GM19099 (cell line): ENCODE results near the gene DDX23.
A peak's percentile ranks its signal among the peaks of the same experiment; 100 is the strongest.

ENCODE experiments used
- POLR2A ChIP-seq: IDR thresholded peaks from 3 replicates; pipeline ENCODE4 v1.6.1; 2011; ENCODE audit warnings: low read depth; ENCODE audit not compliant: insufficient read length; ENCODE audit errors: extremely low read depth

The DDX23 gene

DNA sequence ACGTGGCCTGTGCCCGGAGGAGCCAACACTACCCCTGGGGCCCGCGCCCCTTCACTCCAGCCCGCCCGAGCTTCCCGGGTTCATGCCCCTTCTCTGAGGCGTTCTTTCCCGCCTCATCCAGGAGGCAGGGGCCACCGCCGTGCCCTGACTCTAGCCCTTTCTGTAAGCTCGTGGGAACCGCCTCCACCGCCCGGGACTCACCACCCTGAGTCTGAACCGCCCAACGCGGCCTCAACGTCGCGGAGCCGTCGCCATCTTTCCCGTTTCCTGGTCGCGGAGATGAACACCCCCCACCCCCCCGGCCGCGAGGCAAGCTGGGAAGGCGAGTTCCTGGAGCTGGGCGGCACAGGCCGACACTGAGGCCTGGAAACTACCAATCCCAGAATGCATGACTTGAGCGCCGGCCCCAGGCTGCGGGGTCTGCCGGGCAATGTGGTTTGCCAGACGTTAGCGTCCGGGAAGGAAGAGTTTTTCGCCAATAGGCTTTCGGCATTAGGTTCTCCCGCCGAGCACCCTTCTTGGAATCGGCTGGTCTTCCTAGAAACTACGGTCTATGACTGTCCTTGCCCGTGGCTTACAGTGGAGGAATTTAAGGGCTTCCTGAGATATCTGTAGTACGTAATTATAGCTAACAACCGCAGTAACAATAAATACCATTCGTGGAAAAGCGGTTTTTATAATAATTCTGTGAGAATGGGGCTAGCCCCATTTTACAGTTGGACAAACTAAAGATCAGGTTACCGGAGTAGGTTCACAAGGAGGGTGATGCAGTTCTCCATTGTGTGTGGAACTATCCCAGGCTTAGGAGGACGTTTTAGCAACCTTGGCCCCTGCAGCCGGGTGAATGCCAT is at the start of gene DDX23:
DDX23 (minus strand) TSS at position 281 of the 851 bp plus-strand sequence. CDS start 6,381 bp downstream, outside the sequence.
- peak; percentile 85 for TF ChIP-seq POLR2A

DNA sequence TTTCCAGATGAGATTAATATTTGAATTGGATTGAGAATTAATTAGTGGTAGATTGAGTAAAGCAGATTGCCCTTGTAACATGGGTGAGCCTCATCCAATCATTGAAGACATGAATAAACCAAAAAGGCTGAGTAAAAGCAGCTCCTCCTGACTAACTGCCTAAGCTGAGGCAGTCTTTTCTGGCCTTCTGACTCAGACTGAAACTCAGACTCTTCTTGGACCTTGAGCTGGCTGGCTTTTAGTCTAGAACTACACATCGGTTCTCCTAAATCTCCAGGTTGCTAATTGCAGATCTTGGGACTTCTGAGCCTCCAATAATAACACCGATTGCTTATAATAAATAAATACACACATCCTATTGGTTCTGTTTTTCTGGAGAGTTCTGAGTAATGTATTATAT is 49.3 kb upstream of the DDX23 start:
- TF ChIP-seq POLR2A: no peak

DNA sequence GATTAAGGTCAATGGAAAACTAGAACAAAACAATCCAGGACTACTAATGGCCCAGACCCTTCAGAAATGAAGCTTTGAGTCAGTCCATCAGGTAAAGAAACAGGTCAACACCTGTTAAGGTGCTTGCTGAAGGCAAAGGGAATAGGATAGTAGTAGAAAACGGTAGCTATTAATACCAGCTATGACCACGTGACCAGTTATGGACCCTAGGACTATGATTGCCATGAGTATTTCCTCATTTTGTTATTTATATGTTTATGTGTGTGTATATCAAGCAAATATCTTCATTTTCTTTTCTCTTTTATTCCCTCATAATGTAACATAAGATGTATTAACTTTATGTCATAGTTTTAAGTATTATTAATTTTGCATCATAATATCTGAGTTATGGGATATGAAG is 47.7 kb upstream of the DDX23 start:
- no peak for TF ChIP-seq POLR2A

DNA sequence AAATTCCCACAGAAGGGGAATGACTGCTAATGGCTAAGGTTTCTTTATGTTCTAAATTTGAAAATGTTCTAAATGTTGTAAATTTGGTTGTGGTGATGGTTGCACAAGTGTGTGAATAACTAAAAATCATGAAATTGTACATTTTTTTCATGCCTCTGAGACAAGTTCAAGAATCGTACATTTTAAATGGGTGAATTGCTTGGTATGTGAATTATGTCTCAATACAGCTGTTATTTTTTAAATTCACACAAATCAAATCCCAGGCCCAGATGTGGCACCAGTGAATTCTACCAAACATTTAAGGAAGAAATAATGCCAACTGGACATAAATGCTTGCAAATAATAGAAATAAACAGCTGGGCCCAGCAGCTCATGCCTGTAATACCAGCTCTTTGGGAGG is 42.3 kb upstream of the DDX23 start:
- no peak for TF ChIP-seq POLR2A

DNA sequence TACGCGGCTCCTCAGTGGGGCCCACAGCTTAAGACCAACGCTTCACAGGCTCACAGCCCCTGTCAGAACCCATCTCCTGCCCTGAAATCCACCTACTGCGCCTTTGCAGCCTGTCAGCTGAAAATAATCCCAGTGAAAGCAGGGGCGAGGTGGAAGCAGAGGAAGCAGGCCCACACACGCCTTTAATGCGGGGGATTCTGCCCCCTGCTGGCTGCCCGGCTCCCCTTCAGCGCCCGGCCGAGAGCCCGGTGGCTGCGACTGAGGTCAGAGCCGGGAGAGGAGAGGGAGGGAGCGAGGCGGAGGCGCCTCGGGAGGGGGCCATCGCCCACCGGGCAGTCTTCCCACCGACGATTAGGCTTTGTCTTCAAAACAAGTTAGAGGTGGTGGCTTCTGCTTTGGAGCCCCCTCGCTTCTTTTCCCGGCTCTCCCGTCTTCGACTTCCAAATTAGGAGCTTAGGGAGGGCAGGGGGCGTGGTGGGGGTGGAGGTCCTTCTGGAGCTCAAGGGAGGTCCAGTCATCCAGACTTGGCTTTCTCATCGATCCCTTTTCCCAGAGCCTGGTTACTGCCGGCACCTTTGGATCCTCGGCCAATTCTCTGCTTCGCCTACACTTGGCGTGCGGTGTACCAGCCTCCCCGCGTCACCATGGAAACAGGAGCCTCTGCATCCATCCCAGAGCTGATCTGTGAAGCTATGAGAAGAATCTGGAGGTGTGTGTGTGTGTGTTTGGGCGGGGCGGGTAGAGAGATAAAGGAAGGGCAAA is 38.9 kb upstream of the DDX23 start:
- TF ChIP-seq POLR2A: no peak

DNA sequence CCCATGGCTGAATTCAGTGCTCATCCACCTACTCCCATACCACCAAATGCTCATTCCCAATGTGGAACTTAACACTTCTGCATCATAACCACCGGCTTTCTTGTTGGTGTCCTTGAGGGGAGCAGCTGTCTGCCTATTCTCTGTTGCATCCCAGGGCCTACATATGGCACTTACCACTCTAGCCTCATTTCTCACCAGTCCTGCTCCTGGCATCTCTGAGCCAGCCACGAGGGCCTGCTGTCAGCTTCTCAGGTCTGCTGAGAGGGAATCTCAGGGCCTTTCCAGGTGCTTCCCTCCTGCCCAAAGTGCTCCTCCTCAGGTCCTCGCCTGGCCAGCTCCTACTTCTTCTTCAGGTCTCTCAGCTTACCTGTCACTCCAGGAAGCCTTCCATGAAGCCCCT is 37.7 kb upstream of the DDX23 start:
- TF ChIP-seq POLR2A: no peak

DNA sequence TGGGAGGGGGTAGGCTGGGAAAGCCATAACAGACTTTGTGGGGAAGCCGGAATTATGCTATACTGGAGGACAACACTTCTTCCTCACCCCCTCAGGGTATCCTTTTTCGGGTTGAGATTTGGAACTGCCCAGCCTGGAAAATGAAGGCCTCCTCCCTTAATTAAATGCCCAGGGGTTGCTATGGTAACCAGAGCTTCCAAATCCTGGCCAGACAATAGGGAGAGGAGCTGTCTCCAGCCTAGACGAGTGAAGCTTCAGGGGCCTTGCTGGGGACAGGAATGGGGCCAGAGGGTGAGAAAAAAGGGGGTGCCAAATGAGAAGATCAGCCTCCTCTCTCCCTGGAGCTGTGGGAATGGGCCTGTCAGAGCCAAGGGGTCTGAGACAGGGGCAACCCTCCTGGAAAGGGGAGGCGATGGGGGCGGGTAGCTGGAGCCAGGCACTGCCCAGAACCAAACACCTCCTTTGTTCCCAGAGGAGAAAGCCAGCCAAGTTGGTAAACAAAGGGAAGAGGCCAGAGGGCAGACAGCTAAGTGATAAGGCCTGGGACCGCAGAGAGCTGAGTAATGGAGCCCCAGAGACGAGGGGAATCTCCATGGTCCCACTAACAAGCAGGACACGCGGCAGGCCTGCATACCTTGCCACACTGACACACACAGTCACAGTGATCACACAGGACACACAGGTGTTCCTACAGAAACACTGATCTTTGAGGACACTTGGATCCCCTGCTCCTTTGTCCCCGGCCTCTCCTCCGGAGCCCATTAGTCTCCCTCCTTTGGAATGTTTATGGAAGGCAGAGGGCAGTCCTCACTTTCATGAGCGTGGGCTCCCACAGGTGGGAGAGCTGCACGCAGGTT is 31.6 kb upstream of the DDX23 start:
- TF ChIP-seq POLR2A: no peak

DNA sequence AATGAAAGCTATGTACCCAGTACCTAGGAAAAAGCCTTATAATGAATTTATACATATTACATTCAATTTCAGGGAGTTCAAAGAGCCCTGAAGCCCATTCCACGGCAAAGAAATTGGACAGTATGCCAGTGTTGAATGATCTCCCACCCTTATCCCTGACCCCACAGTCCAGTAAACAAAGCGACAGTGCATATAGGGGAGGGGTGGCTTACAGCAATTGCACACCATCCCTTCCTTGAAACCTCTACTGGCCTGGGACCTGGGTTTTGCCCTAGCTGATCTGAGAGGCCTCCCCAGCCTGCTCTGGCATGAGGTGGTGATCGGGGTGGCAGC is 31.0 kb upstream of the DDX23 start:
- no peak for TF ChIP-seq POLR2A

DNA sequence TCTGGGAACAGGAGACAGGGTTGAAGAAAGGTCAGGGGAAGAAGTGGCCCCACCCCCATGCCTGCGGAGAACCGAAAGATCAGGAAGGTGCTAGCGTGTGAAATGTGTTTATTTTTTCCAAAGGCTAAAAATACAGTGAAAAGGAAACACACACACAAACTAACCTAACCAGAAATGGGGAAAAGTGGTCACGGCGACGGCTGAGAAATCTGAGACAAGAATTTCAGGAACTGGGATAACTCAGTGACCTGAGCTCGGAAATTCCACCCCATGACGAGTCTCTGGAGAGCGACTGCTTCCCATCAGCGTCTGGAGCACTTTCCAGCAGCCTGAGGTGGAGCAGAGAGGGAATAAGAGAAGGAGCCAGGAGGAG is 30.3 kb upstream of the DDX23 start:
- no peak for TF ChIP-seq POLR2A

DNA sequence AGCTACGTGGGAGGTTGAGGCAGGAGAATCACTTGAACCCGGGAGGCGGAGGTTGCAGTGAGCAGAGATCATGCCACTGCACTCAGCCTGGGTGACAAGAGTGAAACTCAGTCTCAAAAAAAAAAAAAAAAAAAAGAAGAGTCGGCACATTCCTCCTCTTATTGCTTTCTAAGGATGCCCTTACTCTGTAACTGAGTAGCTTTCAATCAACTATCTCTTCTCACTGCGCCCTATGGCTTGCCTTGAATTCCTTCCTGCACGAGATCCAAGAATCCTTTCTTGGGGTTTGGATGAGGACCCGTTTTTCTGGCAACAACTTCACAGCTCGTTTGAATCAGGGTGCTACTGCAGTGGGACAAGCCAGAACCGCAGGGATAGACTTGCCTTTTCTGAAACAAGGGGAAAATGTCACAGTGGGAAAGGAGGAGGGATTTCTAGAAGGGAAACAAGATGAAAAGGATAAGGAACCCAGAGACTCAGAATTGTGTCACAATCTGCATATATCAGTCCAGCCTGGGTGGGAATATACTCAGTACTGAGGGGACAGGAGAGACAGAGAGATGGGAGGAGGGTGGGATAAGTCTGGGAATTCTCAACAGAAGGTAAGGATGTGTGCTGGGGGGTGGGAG is 29.8 kb upstream of the DDX23 start:
- TF ChIP-seq POLR2A: no peak

DNA sequence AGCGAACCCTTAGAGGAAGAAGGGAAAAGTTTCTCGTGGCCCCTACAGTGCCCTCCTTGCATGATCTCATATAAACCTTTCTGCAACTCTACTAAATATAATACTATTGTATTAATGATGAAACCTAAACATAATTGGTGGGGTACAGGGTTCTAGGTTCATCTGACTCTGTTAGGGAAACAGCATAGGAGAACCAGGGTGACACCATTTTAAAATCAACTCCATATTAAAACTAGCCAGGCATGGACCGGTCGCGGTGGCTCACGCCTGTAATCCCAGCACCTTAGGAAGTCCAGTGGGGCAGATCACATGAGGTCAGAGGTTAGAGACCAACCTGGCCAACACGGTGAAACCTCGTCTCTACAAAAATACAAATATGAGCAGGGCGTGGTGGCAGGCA is 28.7 kb upstream of the DDX23 start:
- TF ChIP-seq POLR2A: no peak

DNA sequence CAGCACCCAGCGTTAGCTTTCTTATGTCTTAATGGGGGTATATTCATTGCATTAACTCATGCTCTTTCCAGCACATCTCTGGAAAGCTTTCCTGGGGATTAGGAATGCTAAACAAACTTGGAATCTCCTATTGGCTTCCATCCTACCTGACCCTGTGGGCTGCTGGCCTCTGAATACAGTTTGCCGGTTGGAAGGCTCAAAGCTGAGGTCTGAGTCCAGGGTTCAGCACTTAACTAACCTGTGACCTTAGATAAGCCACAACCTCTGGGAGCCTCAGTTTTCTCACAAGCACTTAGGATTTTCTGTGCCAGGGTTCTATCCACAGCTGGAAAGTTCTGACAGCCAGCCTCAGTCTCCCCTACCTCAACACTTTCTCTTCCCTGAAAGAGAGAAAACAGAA is 26.6 kb upstream of the DDX23 start:
- TF ChIP-seq POLR2A: no peak

DNA sequence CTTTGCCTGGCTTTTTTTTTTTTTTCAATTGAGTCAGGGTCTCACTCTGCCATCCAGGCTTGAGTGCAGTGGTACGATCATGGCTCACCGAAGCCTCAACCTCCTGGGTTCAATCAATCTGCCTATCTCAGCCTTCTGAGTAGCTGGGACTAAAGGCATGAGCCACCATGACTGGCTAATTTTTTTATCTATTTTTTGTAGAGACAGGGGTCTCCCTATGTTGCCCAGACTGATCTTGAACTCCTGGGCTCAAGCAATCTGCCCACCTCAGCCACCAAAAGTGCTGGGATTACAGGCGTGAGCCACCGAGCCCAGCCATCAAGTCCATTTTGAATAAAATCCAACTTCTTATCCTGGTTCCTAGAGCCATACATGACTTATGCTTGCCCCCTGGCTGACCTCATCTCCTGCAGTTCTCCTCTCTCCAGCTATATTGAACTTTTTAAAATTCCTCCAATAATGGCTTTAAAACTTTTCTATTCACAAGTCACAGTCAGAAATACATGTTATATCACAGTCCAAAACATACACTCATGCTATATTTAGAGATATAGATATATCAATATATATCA is 24.1 kb upstream of the DDX23 start:
- no peak for TF ChIP-seq POLR2A

DNA sequence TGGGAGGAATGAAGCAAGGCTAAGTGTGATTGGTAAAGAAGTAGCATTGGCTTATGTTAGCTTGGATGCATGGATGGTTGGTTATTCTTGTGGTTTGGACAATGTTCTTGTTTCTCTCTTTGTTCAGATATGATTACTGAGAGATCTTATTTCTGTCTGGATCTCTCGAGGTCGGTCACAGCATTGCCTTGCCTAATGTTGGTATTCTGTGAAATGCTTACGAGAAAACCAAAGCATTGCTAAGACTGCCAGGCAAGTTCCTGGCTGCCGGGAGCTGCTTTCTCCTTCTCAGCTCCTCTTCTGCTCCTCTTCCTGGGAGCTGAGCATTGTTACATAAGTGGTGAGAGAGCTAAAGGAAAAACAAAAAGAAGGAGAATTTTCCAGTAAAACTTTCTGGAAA is 21.1 kb upstream of the DDX23 start:
- TF ChIP-seq POLR2A: no peak

DNA sequence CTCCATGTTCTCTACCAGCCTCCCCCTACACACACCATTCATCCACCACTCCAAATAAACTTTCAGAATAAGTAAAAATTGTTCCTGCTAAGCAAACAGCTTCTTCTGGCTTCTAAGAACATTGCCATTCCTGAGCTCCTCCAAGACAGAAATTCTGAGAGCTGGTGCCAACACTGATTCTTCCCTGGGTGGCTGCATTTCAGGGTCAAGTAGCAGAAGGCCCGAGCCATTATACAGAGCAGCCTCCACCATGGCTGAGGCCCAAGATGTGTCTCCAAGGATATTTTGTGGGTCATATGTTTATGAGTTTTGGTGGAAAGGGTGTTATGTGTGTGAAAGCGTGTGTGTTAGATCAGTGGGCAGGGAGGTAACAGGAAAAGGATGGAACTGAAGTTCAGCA is 17.2 kb upstream of the DDX23 start:
- TF ChIP-seq POLR2A: no peak

DNA sequence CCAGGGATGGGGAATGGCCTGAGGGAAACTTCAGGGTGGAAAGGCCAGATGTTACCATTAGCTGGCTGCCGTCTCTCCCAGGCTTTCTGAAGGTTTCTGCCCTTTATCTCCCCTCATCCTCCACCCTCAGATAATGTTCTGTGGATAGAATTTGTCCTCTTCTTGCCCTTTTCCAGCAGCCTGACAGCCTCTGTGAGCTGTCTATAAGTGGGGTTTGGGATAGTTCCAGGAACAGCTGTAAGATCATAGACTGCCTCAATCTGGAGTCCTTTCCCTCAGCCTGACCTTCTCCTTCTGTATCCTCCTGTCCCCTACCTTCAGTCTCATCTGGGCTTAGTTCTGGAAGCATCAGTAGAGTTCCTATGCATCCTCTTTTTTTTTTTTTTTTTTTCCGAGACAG is 16.5 kb upstream of the DDX23 start:
- no peak for TF ChIP-seq POLR2A
